ENCODE results near the gene LIPA.

DNA sequence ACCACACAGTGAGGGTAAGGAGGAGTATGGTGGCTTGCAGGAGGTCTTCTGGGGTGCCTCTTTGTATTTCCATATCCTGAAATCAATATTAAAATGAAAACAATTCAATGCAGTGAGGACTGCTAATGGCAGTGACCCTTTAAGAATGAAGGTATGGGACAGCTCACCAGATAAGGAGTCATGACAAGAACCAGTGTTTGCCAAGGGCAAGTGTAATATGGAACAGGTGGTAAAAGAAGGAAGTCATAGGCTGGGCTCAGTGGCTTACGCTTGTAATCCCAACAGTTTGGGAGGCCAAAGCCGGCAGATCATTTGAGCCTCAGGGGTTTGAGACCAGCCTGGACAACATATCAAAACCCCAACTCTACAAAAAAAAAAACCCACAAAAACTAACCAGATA is 20.0 kb upstream of the LIPA start:
- TF ChIP-seq TOX (CRISPR knock-in tag; IDR thresholded peaks at IDR 0.05; ENCODE audit: borderline replicate concordance) (no peak), BACH2 (CRISPR knock-in tag; IDR thresholded peaks at IDR 0.05; ENCODE audit: borderline replicate concordance) (no peak), ZFP3 (CRISPR knock-in tag; IDR thresholded peaks at IDR 0.05) (no peak), ARNTL (CRISPR knock-in tag; IDR thresholded peaks at IDR 0.05; ENCODE audit: borderline replicate concordance, low read depth) (no peak), OSR1 (CRISPR knock-in tag; IDR thresholded peaks at IDR 0.05) (no peak), ZFP30 (CRISPR knock-in tag; IDR thresholded peaks at IDR 0.05) (no peak), ZNF565 (CRISPR knock-in tag; conservative IDR thresholded peaks at IDR 0.05; ENCODE audit: low read depth) (no peak), PPARA (CRISPR knock-in tag; IDR thresholded peaks at IDR 0.05; ENCODE audit: borderline replicate concordance) (no peak), GLIS3 (CRISPR knock-in tag; IDR thresholded peaks at IDR 0.05) (no peak), ZC3H10 (CRISPR knock-in tag; IDR thresholded peaks at IDR 0.05) (no peak), ISL1 (CRISPR knock-in tag; IDR thresholded peaks at IDR 0.05) (no peak), CSDC2 (CRISPR knock-in tag; IDR thresholded peaks at IDR 0.05) (no peak)
- TF ChIP-seq, protein P1, sequence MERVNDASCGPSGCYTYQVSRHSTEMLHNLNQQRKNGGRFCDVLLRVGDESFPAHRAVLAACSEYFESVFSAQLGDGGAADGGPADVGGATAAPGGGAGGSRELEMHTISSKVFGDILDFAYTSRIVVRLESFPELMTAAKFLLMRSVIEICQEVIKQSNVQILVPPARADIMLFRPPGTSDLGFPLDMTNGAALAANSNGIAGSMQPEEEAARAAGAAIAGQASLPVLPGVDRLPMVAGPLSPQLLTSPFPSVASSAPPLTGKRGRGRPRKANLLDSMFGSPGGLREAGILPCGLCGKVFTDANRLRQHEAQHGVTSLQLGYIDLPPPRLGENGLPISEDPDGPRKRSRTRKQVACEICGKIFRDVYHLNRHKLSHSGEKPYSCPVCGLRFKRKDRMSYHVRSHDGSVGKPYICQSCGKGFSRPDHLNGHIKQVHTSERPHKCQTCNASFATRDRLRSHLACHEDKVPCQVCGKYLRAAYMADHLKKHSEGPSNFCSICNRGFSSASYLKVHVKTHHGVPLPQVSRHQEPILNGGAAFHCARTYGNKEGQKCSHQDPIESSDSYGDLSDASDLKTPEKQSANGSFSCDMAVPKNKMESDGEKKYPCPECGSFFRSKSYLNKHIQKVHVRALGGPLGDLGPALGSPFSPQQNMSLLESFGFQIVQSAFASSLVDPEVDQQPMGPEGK (CRISPR knock-in tag; IDR thresholded peaks at IDR 0.05; ENCODE audit: borderline replicate concordance), result no peak
